ENCODE data around the gene KCNAB1. TPM values are rescaled to one million over a fixed set of nuclear protein-coding genes. Genes with fewer than 3 reads are reported as not detected.

The KCNAB1 gene
- total and polyA plus RNA-seq, 2 of the 8 experiments (the other 6 are each of a cell fraction or from before 2014, with no cell fraction given), result 0.51 to 2.3 TPM

DNA sequence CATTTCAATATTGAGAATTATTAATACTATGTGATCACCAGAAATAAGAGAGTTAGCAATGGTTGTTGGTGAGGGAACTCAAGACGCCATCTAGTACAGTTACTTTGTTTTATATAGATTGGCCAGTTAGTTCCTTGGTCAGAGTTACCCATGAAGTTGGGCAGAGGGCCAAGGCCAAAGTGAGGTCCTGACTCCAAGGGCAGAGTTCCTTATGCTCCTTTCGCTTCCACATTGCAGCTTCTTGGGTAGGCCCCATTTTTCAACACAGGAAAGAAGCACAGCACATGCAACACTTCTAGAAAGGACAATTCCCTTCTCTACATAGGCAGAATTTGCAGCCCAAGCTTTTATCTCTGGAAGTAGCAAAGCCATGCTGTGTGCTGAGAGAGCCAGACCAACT lies 178.6 kb downstream of the KCNAB1 start (continued):
- TF ChIP-seq, protein P1, sequence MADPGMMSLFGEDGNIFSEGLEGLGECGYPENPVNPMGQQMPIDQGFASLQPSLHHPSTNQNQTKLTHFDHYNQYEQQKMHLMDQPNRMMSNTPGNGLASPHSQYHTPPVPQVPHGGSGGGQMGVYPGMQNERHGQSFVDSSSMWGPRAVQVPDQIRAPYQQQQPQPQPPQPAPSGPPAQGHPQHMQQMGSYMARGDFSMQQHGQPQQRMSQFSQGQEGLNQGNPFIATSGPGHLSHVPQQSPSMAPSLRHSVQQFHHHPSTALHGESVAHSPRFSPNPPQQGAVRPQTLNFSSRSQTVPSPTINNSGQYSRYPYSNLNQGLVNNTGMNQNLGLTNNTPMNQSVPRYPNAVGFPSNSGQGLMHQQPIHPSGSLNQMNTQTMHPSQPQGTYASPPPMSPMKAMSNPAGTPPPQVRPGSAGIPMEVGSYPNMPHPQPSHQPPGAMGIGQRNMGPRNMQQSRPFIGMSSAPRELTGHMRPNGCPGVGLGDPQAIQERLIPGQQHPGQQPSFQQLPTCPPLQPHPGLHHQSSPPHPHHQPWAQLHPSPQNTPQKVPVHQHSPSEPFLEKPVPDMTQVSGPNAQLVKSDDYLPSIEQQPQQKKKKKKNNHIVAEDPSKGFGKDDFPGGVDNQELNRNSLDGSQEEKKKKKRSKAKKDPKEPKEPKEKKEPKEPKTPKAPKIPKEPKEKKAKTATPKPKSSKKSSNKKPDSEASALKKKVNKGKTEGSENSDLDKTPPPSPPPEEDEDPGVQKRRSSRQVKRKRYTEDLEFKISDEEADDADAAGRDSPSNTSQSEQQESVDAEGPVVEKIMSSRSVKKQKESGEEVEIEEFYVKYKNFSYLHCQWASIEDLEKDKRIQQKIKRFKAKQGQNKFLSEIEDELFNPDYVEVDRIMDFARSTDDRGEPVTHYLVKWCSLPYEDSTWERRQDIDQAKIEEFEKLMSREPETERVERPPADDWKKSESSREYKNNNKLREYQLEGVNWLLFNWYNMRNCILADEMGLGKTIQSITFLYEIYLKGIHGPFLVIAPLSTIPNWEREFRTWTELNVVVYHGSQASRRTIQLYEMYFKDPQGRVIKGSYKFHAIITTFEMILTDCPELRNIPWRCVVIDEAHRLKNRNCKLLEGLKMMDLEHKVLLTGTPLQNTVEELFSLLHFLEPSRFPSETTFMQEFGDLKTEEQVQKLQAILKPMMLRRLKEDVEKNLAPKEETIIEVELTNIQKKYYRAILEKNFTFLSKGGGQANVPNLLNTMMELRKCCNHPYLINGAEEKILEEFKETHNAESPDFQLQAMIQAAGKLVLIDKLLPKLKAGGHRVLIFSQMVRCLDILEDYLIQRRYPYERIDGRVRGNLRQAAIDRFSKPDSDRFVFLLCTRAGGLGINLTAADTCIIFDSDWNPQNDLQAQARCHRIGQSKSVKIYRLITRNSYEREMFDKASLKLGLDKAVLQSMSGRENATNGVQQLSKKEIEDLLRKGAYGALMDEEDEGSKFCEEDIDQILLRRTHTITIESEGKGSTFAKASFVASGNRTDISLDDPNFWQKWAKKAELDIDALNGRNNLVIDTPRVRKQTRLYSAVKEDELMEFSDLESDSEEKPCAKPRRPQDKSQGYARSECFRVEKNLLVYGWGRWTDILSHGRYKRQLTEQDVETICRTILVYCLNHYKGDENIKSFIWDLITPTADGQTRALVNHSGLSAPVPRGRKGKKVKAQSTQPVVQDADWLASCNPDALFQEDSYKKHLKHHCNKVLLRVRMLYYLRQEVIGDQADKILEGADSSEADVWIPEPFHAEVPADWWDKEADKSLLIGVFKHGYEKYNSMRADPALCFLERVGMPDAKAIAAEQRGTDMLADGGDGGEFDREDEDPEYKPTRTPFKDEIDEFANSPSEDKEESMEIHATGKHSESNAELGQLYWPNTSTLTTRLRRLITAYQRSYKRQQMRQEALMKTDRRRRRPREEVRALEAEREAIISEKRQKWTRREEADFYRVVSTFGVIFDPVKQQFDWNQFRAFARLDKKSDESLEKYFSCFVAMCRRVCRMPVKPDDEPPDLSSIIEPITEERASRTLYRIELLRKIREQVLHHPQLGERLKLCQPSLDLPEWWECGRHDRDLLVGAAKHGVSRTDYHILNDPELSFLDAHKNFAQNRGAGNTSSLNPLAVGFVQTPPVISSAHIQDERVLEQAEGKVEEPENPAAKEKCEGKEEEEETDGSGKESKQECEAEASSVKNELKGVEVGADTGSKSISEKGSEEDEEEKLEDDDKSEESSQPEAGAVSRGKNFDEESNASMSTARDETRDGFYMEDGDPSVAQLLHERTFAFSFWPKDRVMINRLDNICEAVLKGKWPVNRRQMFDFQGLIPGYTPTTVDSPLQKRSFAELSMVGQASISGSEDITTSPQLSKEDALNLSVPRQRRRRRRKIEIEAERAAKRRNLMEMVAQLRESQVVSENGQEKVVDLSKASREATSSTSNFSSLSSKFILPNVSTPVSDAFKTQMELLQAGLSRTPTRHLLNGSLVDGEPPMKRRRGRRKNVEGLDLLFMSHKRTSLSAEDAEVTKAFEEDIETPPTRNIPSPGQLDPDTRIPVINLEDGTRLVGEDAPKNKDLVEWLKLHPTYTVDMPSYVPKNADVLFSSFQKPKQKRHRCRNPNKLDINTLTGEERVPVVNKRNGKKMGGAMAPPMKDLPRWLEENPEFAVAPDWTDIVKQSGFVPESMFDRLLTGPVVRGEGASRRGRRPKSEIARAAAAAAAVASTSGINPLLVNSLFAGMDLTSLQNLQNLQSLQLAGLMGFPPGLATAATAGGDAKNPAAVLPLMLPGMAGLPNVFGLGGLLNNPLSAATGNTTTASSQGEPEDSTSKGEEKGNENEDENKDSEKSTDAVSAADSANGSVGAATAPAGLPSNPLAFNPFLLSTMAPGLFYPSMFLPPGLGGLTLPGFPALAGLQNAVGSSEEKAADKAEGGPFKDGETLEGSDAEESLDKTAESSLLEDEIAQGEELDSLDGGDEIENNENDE (IDR thresholded peaks at IDR 0.05; ENCODE audit: insufficient replicate concordance, low read length), result no peak

All from H1 (cell line).